ENCODE data around the gene DOP1B.
"Not testable (repeated sequence)": the region's sequence is repeated elsewhere in the genome, so short reads cannot be mapped to it uniquely, and the experiment has no call there.

The DOP1B gene

GRCh38 chr21:36139791-36140190 is 16.8 kb upstream of the DOP1B start:
- DNase-seq: not testable (repeated sequence)

GRCh38 chr21:36141513-36141925 is 15.1 kb upstream of the DOP1B start:
- peak; percentile 85 to 95 (median 90) for DNase-seq

GRCh38 chr21:36144233-36144632 is 12.4 kb upstream of the DOP1B start:
- DNase-seq: not testable (repeated sequence)

- DNase-seq: no peak
Measured at GRCh38 chr21:36145259-36145658, 11.4 kb upstream of the DOP1B start.

- DNase-seq: no peak
Measured at GRCh38 chr21:36147911-36148310, 8.7 kb upstream of the DOP1B start.

- DNase-seq: no peak
Measured at GRCh38 chr21:36148886-36149285, 7.7 kb upstream of the DOP1B start.

GRCh38 chr21:36149788-36150711 is 6.6 kb upstream of the DOP1B start:
- peak; percentile 78 to 96 (median 88) for DNase-seq

- DNase-seq: no peak
Measured at GRCh38 chr21:36155603-36156338, 853 bp upstream of the DOP1B start.

GRCh38 chr21:36156339-36156814 is 247 bp upstream of the DOP1B start:
- peak; percentile 100 for DNase-seq

GRCh38 chr21:36159356-36159921 is 2.8 kb downstream of the DOP1B start:
- peak; percentile 75 to 94 (median 86) for DNase-seq

GRCh38 chr21:36160850-36161178 is 4.2 kb downstream of the DOP1B start:
- no peak for DNase-seq

GRCh38 chr21:36162631-36163030 is 6.0 kb downstream of the DOP1B start:
- no peak for DNase-seq

GRCh38 chr21:36163750-36164741 is 7.4 kb downstream of the DOP1B start:
- peak in 3 of 4 experiments; percentile 46 to 61 (median 46) for DNase-seq

- DNase-seq: no peak
Measured at GRCh38 chr21:36165356-36165755, 8.7 kb downstream of the DOP1B start.

GRCh38 chr21:36166705-36167104 is 10.1 kb downstream of the DOP1B start:
- no peak for DNase-seq

- DNase-seq: peak in 1 of 4 experiments; percentile 21
Measured at GRCh38 chr21:36167541-36167940, 10.9 kb downstream of the DOP1B start.

GRCh38 chr21:36169470-36170128 is 13.0 kb downstream of the DOP1B start:
- DNase-seq: peak; percentile 52 to 89 (median 70)

- DNase-seq: no peak
Measured at GRCh38 chr21:36170823-36171222, 14.2 kb downstream of the DOP1B start.

- peak; percentile 72 to 88 (median 80) for DNase-seq
Measured at GRCh38 chr21:36171336-36171735, 14.7 kb downstream of the DOP1B start.

- peak; percentile 63 to 86 (median 78) for DNase-seq
Measured at GRCh38 chr21:36171741-36172331, 15.2 kb downstream of the DOP1B start.

GRCh38 chr21:36174780-36175179 is 18.2 kb downstream of the DOP1B start:
- DNase-seq: no peak
